ENCODE data around the gene LNX1. TPM values are rescaled to one million over a fixed set of nuclear protein-coding genes. Genes with fewer than 3 reads are reported as not detected.

Gene LNX1
- total and polyA plus RNA-seq, 2 of the 8 experiments (the other 6 are each of a cell fraction or from before 2014, with no cell fraction given): 2.7 to 3.8 TPM

- TF ChIP-seq CHD7 (IDR thresholded peaks at IDR 0.05; ENCODE audit: insufficient replicate concordance, low read length) (no peak), SP2 (IDR thresholded peaks at IDR 0.05; ENCODE audit: low read length) (no peak), HDAC2 (IDR thresholded peaks at IDR 0.05; ENCODE audit: borderline replicate concordance in 1 of 2, low read depth in 2 of 2, low read length in 2 of 2) (no peak), SUZ12 (IDR thresholded peaks at IDR 0.05; ENCODE audit: low read length) (no peak), SP4 (IDR thresholded peaks at IDR 0.05; ENCODE audit: low read length) (no peak), KDM5A (IDR thresholded peaks at IDR 0.05; ENCODE audit: low read length) (no peak), CHD1 (IDR thresholded peaks at IDR 0.05; ENCODE audit: low read depth, low read length) (no peak), RXRA (IDR thresholded peaks at IDR 0.05; ENCODE audit: insufficient read depth, low read depth, low read length) (no peak), CBX8 (IDR thresholded peaks at IDR 0.05; ENCODE audit: borderline replicate concordance, low read depth, low read length) (no peak), USF2 (IDR thresholded peaks at IDR 0.05; ENCODE audit: low read length) (no peak), PHF8 (conservative IDR thresholded peaks at IDR 0.05; ENCODE audit: low read depth, low read length) (no peak)
These were observed 135.5 kb downstream of the LNX1 start (continued) for GRCh38 chr4:53455766-53456165.

Measured in H1 (cell line).